Body of pancreas (tissue), 4 donors: ENCODE data around the gene OR51I1.

Experiments
- POLR2A ChIP-seq, 3 donors: fragments of 450-650 bp; IDR thresholded peaks; one replicate each; pipeline ENCODE4 v1.6.1; 2016; ENCODE audit warnings: antibody characterized with exemption in 3 of 3, mild to moderate bottlenecking in 2 of 3
- TF ChIP-seq, protein P1 (sequence below), 7 experiments: fragments of 450-650 bp in 4 of 7; fragments of 200-600 bp in 3 of 7; sonication (generic) in 3 of 7; IDR thresholded peaks; one replicate each; pipeline ENCODE4 v1.5.1; 2016 to 2019; ENCODE audit warnings: antibody characterized with exemption in 7 of 7

DNA sequence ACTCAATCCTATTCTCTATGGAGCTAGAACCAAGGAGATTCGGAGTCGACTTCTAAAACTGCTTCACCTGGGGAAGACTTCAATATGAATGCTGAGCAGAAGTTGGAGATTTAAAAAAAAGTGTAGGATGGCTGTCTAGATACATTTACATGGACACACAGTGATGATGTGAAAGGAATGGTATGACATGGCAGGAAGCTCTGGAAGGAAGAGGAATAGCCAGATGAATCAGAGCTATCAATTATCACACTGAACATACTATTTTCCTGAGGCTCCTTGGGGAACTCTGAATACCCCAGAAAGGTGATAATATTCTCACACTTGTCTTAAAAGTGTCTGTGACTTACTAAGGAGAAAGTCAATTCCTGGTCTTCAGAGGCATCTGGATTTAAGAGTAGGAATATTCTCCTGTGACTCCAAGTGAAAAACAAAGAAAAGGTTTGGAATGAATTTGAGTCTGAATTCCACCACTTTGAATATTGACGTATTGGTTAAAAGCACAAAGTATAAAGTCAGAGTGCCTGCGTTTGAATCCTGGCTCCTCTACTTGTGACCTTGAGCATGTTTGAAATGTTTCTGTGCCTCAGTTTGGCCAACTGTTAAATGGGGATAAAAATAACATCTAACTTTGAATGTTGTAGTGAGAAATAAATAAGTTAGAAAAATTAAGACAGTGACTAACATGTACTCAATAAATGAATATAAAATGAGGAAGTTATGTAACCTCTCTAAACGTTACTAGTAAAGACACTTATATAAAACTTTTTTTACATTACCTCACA, 48.5 kb upstream of the OR51I1 start:
- TF ChIP-seq, protein P1, sequence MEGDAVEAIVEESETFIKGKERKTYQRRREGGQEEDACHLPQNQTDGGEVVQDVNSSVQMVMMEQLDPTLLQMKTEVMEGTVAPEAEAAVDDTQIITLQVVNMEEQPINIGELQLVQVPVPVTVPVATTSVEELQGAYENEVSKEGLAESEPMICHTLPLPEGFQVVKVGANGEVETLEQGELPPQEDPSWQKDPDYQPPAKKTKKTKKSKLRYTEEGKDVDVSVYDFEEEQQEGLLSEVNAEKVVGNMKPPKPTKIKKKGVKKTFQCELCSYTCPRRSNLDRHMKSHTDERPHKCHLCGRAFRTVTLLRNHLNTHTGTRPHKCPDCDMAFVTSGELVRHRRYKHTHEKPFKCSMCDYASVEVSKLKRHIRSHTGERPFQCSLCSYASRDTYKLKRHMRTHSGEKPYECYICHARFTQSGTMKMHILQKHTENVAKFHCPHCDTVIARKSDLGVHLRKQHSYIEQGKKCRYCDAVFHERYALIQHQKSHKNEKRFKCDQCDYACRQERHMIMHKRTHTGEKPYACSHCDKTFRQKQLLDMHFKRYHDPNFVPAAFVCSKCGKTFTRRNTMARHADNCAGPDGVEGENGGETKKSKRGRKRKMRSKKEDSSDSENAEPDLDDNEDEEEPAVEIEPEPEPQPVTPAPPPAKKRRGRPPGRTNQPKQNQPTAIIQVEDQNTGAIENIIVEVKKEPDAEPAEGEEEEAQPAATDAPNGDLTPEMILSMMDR (IDR thresholded peaks at IDR 0.05): no peak
- no peak for TF ChIP-seq POLR2A (IDR thresholded peaks at IDR 0.05)
